HG03103 (cell line): ENCODE data around the gene OR5L2.
"Not testable (repeated sequence)": the region's sequence is repeated elsewhere in the genome, so short reads cannot be mapped to it uniquely, and the experiment has no call there.

Source experiments
- ATAC-seq: cut with Tn5 transposase; IDR thresholded peaks from one replicate; pipeline ENCODE4 v1.9.1; 2021; ENCODE audit warnings: low read depth; ENCODE audit not compliant: unreplicated experiment

OR5L2 gene

GRCh38 chr11:55826919-55827318 lies at the start of gene OR5L2:
OR5L2 (plus strand) TSS chr11:55827219; CDS start chr11:55827219, 0 bp downstream.
- no peak for ATAC-seq

- no peak for ATAC-seq
These were observed 35.4 kb upstream of the OR5L2 start for GRCh38 chr11:55791606-55792005.

GRCh38 chr11:55793321-55793720 lies 33.7 kb upstream of the OR5L2 start:
- no peak for ATAC-seq

- ATAC-seq = no peak
These were observed 31.8 kb upstream of the OR5L2 start, which contains the start of gene OR5D14 for GRCh38 chr11:55795256-55795655. OR5D14 (plus strand) TSS chr11:55795556; CDS start chr11:55795556, 0 bp downstream.

GRCh38 chr11:55806248-55806647 lies 20.8 kb upstream of the OR5L2 start:
- no peak for ATAC-seq

GRCh38 chr11:55811067-55811466 lies 16.0 kb upstream of the OR5L2 start, which contains the start of gene OR5L1:
OR5L1 (plus strand) TSS chr11:55811367; CDS start chr11:55811467, 100 bp downstream.
- no peak for ATAC-seq

- no peak for ATAC-seq
These were observed 7.7 kb upstream of the OR5L2 start, which contains the start of gene OR5D18 for GRCh38 chr11:55819330-55819729. OR5D18 (plus strand) TSS chr11:55819630; CDS start chr11:55819630, 0 bp downstream.

- ATAC-seq = no peak
These were observed 11.4 kb downstream of the OR5L2 start, which contains the start of gene OR5D16 for GRCh38 chr11:55838452-55838851. OR5D16 (plus strand) TSS chr11:55838752; CDS start chr11:55838752, 0 bp downstream.

GRCh38 chr11:55847453-55847852 lies 20.4 kb downstream of the OR5L2 start:
- no peak for ATAC-seq

GRCh38 chr11:55849037-55849436 lies 22.0 kb downstream of the OR5L2 start:
- no peak for ATAC-seq

- no peak for ATAC-seq
These were observed 25.1 kb downstream of the OR5L2 start for GRCh38 chr11:55852141-55852540.

GRCh38 chr11:55854704-55855103 lies 27.7 kb downstream of the OR5L2 start:
- no peak for ATAC-seq

GRCh38 chr11:55867354-55867753 lies 40.3 kb downstream of the OR5L2 start:
- ATAC-seq = not testable (repeated sequence)

- not testable (repeated sequence) for ATAC-seq
These were observed 45.7 kb downstream of the OR5L2 start for GRCh38 chr11:55872731-55873130.

- not testable (repeated sequence) for ATAC-seq
These were observed 46.1 kb downstream of the OR5L2 start for GRCh38 chr11:55873146-55873545.
